K562 (cell line): ENCODE results near the gene IZUMO4. TPM values are rescaled to one million over a fixed set of nuclear protein-coding genes. Genes with fewer than 3 reads are reported as not detected.

Experiments used
- ARID3A ChIP-seq: IDR thresholded peaks from 2 replicates; pipeline ENCODE4 v1.6.1; 2012; ENCODE audit warnings: low read depth, low read length, improper control_type of control experiment, borderline replicate concordance
- BRCA1 ChIP-seq, 2 experiments: fragments of 450-650 bp in 1 of 2; sonication (generic) in 1 of 2; formaldehyde crosslinking in 1 of 2; IDR thresholded peaks; 2 replicates each; pipeline versions ENCODE4 v1.5.0 to v1.6.1; 2017 to 2020; ENCODE audit warnings: mild to moderate bottlenecking in 1 of 2, missing genetic modification reagents in 1 of 2
- EGR1 ChIP-seq: fragments of 450-650 bp; conservative IDR thresholded peaks from 2 replicates; pipeline ENCODE4 v1.6.1; 2017; ENCODE audit warnings: mild to moderate bottlenecking
- ETV1 ChIP-seq: fragments of 450-650 bp; conservative IDR thresholded peaks from 2 replicates; pipeline ENCODE4 v1.6.1; 2016; ENCODE audit warnings: missing genetic modification characterization, control low read depth, low read depth, missing compliant biosample characterization
- GATAD2A ChIP-seq: fragments of 450-650 bp; IDR thresholded peaks from 2 replicates; pipeline ENCODE4 v1.6.1; 2017
- KAT8 ChIP-seq: fragments of 450-650 bp; IDR thresholded peaks from 2 replicates; pipeline ENCODE4 v1.6.1; 2016; ENCODE audit warnings: low read depth, mild to moderate bottlenecking
- NBN ChIP-seq: fragments of 450-650 bp; IDR thresholded peaks from 2 replicates; pipeline ENCODE4 v1.6.1; 2016; ENCODE audit warnings: low read depth, mild to moderate bottlenecking
- PBX2 ChIP-seq, 2 experiments: IDR thresholded peaks in 1 of 2; conservative IDR thresholded peaks in 1 of 2; 2 replicates each; pipeline ENCODE4 v1.6.1; 2016; ENCODE audit warnings: low read depth in 2 of 2, mild to moderate bottlenecking in 1 of 2, missing compliant biosample characterization in 1 of 2, missing genetic modification characterization in 1 of 2, moderate library complexity in 1 of 2
- RNF2 ChIP-seq: sonication (generic); IDR thresholded peaks from 2 replicates; pipeline ENCODE4 v1.6.1; 2016
- ZFPM2 ChIP-seq: fragments of 250-450 bp; sonication (Bioruptor Pico); IDR thresholded peaks from 2 replicates; pipeline ENCODE4 v1.5.1; 2022; ENCODE audit warnings: mild to moderate bottlenecking
- ZNF444 ChIP-seq: fragments of 250-450 bp; sonication (Bioruptor Pico); IDR thresholded peaks from 2 replicates; pipeline ENCODE4 v1.4.0; 2020; ENCODE audit warnings: mild to moderate bottlenecking, moderate library complexity
- ZNF592 ChIP-seq: fragments of 450-650 bp; IDR thresholded peaks from 2 replicates; pipeline ENCODE4 v1.6.1; 2017; ENCODE audit warnings: antibody characterized with exemption, mild to moderate bottlenecking
- ZNF609 ChIP-seq: sonication (generic); formaldehyde crosslinking; IDR thresholded peaks from 2 replicates; pipeline ENCODE4 v1.8.1; 2023; ENCODE audit warnings: missing genetic modification reagents, mild to moderate bottlenecking, borderline replicate concordance
- polyA plus RNA-seq, 8 experiments: library from polyadenylated mRNA; depleted of rRNA in 4 of 8; stranded (reverse) in 5 of 8; unstranded in 3 of 8; fragments of >200 nt; fragmentation: Nextera tagmentation in 2 of 8; fragmentation: Illumina TruSeq in 1 of 8; extraction: Ambion mirVana in 2 of 8; extraction: Trizol in 1 of 8; gene quantifications; 2 replicates each; pipeline versions ENCODE4 v1.2.1 to v1.2.3, GENCODE V29; 2011 to 2014; ENCODE audit warnings: inconsistent platforms in 1 of 8, missing spikeins in 1 of 8
- total RNA-seq, 7 experiments: library from RNA; depleted of rRNA in 6 of 7; stranded (reverse); fragments of >200 nt in 6 of 7; fragmentation: Illumina TruSeq in 2 of 7; extraction: Trizol in 2 of 7; gene quantifications; 2 replicates each; pipeline versions ENCODE4 v1.2.1 to v1.2.3, GENCODE V29; 2011 to 2021; ENCODE audit warnings: low replicate concordance in 1 of 7

IZUMO4 gene
- total and polyA plus RNA-seq, 9 of the 15 experiments (the other 6 are each of a cell fraction or from before 2014, with no cell fraction given): 0.07 to 3.9 (median 1.2) TPM

GRCh38 chr19:2084993-2085720, 11.6 kb upstream of the IZUMO4 start (continued):
- TF ChIP-seq ZNF609 (CRISPR knock-in tag): 0 out of 2 replicates have a peak, but pooled peaks have one; percentile 44
- TF ChIP-seq BRCA1 (IDR thresholded peaks at IDR 0.05): no peak
- TF ChIP-seq BRCA1 (CRISPR knock-in tag; IDR thresholded peaks at IDR 0.05): no peak
- no peak for TF ChIP-seq EGR1
- TF ChIP-seq ARID3A: no peak
- no peak for TF ChIP-seq NBN
- peak; percentile 59; the same call in 1 of the 2 replicates for TF ChIP-seq RNF2
- no peak for TF ChIP-seq ZFPM2 (CRISPR knock-in tag)
- no peak for TF ChIP-seq ZNF444
- no peak for TF ChIP-seq KAT8
- TF ChIP-seq GATAD2A: no peak
- no peak for TF ChIP-seq PBX2 (CRISPR knock-in tag; IDR thresholded peaks at IDR 0.05; ENCODE audit: low read depth)
- no peak for TF ChIP-seq PBX2 (tag; conservative IDR thresholded peaks at IDR 0.05; ENCODE audit: low read depth)
- peak; percentile 87 for TF ChIP-seq ETV1 (tag)
- TF ChIP-seq ZNF592: peak; percentile 58; the same call in 1 of the 2 replicates
